ENCODE measurements around the gene SLC39A10.

Gene SLC39A10

DNA sequence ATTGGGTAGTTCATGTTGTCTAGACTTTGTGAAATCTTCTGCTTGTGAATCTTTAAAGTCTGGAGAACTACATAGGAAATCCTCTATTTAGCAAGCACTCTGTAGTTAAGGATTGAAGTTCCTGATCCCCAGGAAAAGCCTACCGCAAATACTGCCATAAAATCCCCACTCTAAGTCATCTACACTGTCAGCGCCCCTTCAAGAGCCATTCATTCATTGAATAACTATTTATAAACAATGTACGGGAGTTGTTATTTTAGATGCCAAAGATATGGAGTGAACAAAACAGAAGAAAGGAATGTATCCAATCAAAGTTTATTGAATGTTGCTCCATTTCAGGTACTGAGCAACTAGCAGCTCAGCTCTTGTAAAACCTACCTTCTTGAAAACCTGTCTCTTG is 36.5 kb upstream of the SLC39A10 start:
- H3K27ac ChIP-seq (ENCODE audit: low read length), result no peak overlapping the region
- H3K9me2 ChIP-seq (replicated peaks; ENCODE audit: insufficient read depth, low read length), result no peaks in the 10 kb centered on the region
- H3K79me2 ChIP-seq (ENCODE audit: low read length), result no peaks in the 10 kb centered on the region
- H3K9ac ChIP-seq (ENCODE audit: low read length), result no peak overlapping the region
- no peak overlapping the region for H3K4me2 ChIP-seq (ENCODE audit: low read depth, low read length)
- H3K36me3 ChIP-seq (replicated peaks; ENCODE audit: insufficient read depth, low read length), result no peaks in the 10 kb centered on the region
- H3K4me3 ChIP-seq (ENCODE audit: low read length), result no peak overlapping the region
- no peaks in the 10 kb centered on the region for H3F3A ChIP-seq (ENCODE audit: insufficient read depth, low read length)
- no peak overlapping the region for H2AFZ ChIP-seq (ENCODE audit: low read length)
- no peak for DNase-seq
- TF ChIP-seq EZH2 (optimal IDR thresholded peaks at IDR 0.05; ENCODE audit: low read depth, low read length) (no peak), EZH2phosphoT487 (IDR thresholded peaks at IDR 0.05; ENCODE audit: low read length) (no peak)
- TF ChIP-seq, protein P1, sequence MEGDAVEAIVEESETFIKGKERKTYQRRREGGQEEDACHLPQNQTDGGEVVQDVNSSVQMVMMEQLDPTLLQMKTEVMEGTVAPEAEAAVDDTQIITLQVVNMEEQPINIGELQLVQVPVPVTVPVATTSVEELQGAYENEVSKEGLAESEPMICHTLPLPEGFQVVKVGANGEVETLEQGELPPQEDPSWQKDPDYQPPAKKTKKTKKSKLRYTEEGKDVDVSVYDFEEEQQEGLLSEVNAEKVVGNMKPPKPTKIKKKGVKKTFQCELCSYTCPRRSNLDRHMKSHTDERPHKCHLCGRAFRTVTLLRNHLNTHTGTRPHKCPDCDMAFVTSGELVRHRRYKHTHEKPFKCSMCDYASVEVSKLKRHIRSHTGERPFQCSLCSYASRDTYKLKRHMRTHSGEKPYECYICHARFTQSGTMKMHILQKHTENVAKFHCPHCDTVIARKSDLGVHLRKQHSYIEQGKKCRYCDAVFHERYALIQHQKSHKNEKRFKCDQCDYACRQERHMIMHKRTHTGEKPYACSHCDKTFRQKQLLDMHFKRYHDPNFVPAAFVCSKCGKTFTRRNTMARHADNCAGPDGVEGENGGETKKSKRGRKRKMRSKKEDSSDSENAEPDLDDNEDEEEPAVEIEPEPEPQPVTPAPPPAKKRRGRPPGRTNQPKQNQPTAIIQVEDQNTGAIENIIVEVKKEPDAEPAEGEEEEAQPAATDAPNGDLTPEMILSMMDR (IDR thresholded peaks at IDR 0.05; ENCODE audit: low read length), result no peak
- H3K4me1 ChIP-seq (ENCODE audit: low read length), result 0 out of 2 replicates have a peak, but pooled peaks cover 3% of the 10 kb centered on the region
- H3K9me3 ChIP-seq (replicated peaks; ENCODE audit: insufficient read depth, low read length), result no peaks in the 10 kb centered on the region
- H3K27me3 ChIP-seq (replicated peaks; ENCODE audit: insufficient read depth, low read length), result no peaks in the 10 kb centered on the region
- H4K20me1 ChIP-seq (ENCODE audit: insufficient read depth, low read length), result no peaks in the 10 kb centered on the region

DNA sequence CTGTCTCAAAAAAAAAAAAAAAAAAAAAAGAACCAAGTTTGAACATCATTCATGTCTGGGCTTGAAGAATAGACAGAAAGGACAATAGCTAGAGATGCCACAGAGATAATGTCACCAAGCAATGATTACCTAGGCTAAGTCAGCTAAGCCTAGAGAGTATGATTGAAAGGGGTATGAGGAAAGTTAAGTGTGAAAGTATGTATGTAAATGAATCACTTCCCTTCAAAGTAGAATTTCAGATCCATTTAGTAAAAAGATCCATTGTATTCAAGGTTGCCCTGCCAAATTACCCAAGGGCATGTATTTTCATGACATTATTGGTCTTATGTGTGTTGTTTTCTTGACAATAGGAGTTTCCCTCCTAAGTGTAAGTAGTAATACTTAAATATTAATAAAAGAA is 34.1 kb upstream of the SLC39A10 start:
- Histone ChIP-seq H3F3A (ENCODE audit: insufficient read depth, low read length) (no peaks in the 10 kb centered on the region), H2AFZ (ENCODE audit: low read length) (no peak overlapping the region), H3K79me2 (ENCODE audit: low read length) (no peaks in the 10 kb centered on the region), H3K27ac (ENCODE audit: low read length) (no peak overlapping the region), H3K4me3 (ENCODE audit: low read length) (no peak overlapping the region), H3K4me1 (ENCODE audit: low read length) (0 out of 2 replicates have a peak, but pooled peaks cover 3% of the 10 kb centered on the region), H3K27me3 (replicated peaks; ENCODE audit: insufficient read depth, low read length) (no peaks in the 10 kb centered on the region), H3K9me2 (replicated peaks; ENCODE audit: insufficient read depth, low read length) (no peaks in the 10 kb centered on the region), H3K36me3 (replicated peaks; ENCODE audit: insufficient read depth, low read length) (no peaks in the 10 kb centered on the region), H3K9me3 (replicated peaks; ENCODE audit: insufficient read depth, low read length) (no peaks in the 10 kb centered on the region), H3K4me2 (ENCODE audit: low read depth, low read length) (no peak overlapping the region), H3K9ac (ENCODE audit: low read length) (no peak overlapping the region), H4K20me1 (ENCODE audit: insufficient read depth, low read length) (no peaks in the 10 kb centered on the region)
- no peak for DNase-seq
- TF ChIP-seq EZH2 (optimal IDR thresholded peaks at IDR 0.05; ENCODE audit: low read depth, low read length) (no peak), EZH2phosphoT487 (IDR thresholded peaks at IDR 0.05; ENCODE audit: low read length) (no peak)
- TF ChIP-seq, protein P1 (IDR thresholded peaks at IDR 0.05; ENCODE audit: low read length), result no peak

DNA sequence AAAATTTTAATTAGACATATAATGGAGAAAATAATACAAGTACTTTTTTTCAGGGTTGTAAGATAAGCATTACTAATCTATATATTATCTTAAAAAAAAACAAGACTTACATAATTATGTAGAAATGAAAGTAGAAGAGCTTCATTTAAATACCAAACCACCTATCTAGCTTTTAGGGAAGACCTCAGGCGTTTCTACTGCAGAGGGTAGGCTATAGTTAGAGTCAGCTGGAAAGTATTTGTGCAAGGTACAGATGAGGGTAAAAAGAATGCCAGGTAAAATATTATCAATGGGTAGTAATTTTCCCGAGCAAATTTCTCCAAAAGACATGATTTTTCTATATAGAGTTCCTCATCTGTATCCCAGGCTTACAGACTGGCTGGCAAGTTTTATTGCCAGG is 30.5 kb upstream of the SLC39A10 start:
- Histone ChIP-seq H3K4me1 (ENCODE audit: low read length) (no peaks in the 10 kb centered on the region), H4K20me1 (ENCODE audit: insufficient read depth, low read length) (no peaks in the 10 kb centered on the region), H3K9ac (ENCODE audit: low read length) (no peak overlapping the region), H3K4me2 (ENCODE audit: low read depth, low read length) (no peak overlapping the region), H3K79me2 (ENCODE audit: low read length) (no peaks in the 10 kb centered on the region), H3F3A (ENCODE audit: insufficient read depth, low read length) (no peaks in the 10 kb centered on the region), H3K9me3 (replicated peaks; ENCODE audit: insufficient read depth, low read length) (no peaks in the 10 kb centered on the region), H3K9me2 (replicated peaks; ENCODE audit: insufficient read depth, low read length) (no peaks in the 10 kb centered on the region), H3K36me3 (replicated peaks; ENCODE audit: insufficient read depth, low read length) (no peaks in the 10 kb centered on the region), H3K4me3 (ENCODE audit: low read length) (no peak overlapping the region), H3K27ac (ENCODE audit: low read length) (no peak overlapping the region), H3K27me3 (replicated peaks; ENCODE audit: insufficient read depth, low read length) (no peaks in the 10 kb centered on the region), H2AFZ (ENCODE audit: low read length) (no peak overlapping the region)
- no peak for DNase-seq
- TF ChIP-seq, protein P1 (IDR thresholded peaks at IDR 0.05; ENCODE audit: low read length), result no peak
- TF ChIP-seq EZH2phosphoT487 (IDR thresholded peaks at IDR 0.05; ENCODE audit: low read length) (no peak), EZH2 (optimal IDR thresholded peaks at IDR 0.05; ENCODE audit: low read depth, low read length) (no peak)

Data from MM.1S (cell line).